ENCODE measurements around the gene PIGK.
"Not testable (repeated sequence)": the region's sequence is repeated elsewhere in the genome, so short reads cannot be mapped to it uniquely, and the experiment has no call there.

PIGK gene

DNA sequence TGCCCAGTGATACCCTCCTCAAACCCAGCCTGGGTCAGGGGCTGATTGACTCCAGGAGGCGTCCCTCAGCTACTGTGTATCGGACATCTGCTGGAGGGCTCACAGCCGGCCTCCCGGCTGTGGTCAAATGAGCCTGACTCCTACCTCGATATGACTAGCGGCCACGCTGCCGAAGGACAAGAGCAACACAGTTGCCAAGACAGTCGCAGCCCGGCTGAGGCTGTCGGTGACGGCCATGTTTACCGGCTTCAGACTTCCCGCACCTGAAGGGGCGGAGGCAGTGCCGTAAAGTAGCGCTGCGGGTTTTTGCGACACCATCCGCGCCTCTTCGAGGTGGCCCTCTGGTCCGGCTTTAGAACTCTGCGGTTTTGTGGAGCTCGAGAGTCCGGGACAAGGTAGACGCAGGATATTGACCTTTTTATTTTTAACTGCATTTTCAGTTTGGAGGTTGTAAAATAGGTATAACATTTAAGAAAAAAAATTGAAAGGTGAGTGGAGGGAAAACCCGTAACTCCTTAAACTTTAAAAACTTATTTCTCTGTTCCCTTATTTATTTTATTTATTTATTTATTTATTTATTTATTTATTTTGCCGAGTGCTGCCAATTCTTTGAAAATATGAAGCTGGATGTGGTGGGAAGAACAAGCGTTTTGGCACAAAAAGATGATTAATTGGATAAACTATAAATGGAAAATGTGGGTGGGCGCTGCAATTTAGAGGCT is at the start of gene PIGK:
Gene PIGK, minus strand, starts transcription at position 265 of the 722 bp plus-strand sequence. Its CDS starts 28 bp downstream, at position 237.
- in situ Hi-C loops (cut with MboI; ENCODE audit: low sequenced_read_pairs): no loop called here

DNA sequence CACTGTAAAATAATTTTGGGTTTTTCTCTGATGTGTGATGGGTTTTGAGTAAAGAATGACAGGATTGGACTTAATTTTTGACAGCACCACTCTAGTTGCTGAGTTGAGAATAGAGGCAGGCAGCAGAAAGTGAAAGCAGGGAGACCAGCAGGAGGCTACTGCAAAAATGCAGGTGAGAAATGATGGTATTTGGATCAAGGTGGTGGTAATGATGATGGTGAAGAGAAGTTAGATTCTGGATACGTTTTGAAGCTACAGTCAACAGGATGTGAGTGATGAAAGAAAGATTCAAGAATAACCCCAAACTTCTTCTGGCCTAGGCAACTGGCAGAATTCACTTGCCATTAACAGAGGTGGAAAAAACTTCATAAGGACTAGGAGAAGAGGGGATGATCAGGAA is 47.8 kb upstream of the PIGK start:
- in situ Hi-C loops (cut with MboI; ENCODE audit: low sequenced_read_pairs): no loop called here

DNA sequence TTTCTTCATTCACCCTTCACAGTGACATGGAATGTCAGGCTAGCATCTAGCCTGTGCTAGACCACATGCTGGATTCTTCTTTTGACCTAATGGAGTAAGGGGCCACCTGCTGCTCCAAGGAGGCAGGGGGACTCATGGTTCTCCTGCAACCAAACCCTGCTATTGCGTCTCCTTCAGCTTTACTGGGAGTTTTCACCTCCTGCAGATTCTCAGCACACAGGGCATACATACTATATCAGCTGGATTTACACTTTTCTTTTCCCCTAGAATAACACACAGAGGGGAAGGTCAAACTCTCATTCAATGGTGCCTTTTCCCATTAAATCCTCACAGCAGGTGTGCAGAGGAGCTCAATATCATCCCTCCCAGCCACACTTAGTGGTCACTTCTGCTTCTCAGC is 46.0 kb upstream of the PIGK start:
- in situ Hi-C loops (cut with MboI; ENCODE audit: low sequenced_read_pairs): no loop called here

DNA sequence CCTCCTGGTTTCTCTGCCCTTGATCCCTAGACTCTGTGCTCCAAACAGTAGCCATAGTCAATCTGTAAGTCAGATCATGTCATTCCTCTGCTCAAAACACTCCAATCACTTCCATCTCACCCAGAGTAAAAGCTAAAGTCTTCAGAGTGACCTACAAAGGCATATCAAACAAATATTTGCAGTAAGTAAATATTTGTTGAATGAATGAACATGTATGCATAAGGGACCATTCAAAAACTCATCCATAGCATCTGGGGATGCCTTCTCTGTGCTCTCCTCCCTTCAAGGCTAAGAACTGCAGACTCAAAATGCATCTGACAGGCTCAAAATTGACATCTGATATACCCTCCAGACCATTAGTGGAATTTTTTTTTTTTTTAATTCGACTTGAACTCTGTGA is 44.5 kb upstream of the PIGK start:
- in situ Hi-C loops (cut with MboI; ENCODE audit: low sequenced_read_pairs): no loop called here

- in situ Hi-C loops (cut with MboI; ENCODE audit: low sequenced_read_pairs): no loop called here
These were observed 34.0 kb upstream of the PIGK start for GRCh38 chr1:77253211-77253610.

- in situ Hi-C loops (cut with MboI; ENCODE audit: low sequenced_read_pairs): no loop called here
These were observed 30.9 kb upstream of the PIGK start for GRCh38 chr1:77250126-77250525.

- in situ Hi-C loops (cut with MboI; ENCODE audit: low sequenced_read_pairs): no loop called here
These were observed 26.6 kb upstream of the PIGK start for GRCh38 chr1:77245830-77246229.

DNA sequence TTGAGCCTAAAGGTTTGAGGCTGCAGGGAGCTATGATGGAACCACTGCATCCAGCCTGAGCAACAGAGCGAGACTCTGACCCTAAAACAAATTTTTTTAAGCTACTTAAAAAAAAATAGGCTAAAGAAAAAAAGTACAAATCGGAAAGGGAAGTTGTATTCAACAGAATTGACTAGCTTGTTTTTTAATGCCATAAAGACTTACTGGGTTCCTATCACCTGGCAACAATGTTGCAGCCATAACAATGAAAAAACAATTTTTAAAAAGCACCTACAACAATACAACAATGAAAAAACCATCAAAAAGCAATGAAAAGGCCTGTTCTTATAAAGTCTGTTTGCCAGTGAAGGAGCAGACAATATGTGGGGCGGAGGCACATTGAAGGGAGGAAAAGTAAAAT is 20.1 kb upstream of the PIGK start:
- in situ Hi-C loops (cut with MboI; ENCODE audit: low sequenced_read_pairs): no loop called here

GRCh38 chr1:77238462-77238861 is 19.2 kb upstream of the PIGK start:
- in situ Hi-C loops (cut with MboI; ENCODE audit: low sequenced_read_pairs): no loop called here

- in situ Hi-C loops (cut with MboI; ENCODE audit: low sequenced_read_pairs): no loop called here
These were observed 15.7 kb upstream of the PIGK start for GRCh38 chr1:77234943-77235342.

GRCh38 chr1:77234096-77234495 is 14.9 kb upstream of the PIGK start:
- in situ Hi-C loops (cut with MboI; ENCODE audit: low sequenced_read_pairs): no loop called here

- in situ Hi-C loops (cut with MboI; ENCODE audit: low sequenced_read_pairs): no loop called here
These were observed 13.6 kb upstream of the PIGK start for GRCh38 chr1:77232829-77233228.

DNA sequence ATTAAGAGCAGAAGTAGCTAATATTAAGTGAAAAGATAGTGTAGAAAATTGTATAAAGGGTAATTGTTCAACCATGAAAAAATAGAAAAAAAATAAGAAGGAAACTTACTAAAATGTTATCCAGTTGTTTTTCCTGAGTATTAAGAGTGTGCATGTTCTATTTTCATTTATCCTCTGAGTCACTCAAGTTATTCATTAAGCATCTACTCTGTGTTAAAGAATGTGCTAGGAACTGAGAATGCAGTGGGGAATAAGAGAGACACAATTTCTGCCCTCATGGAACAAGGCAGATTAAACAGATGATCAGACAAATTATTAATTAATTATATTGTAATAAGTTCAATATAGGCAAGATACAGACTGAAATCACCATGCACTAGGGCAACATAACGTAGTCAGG is 10.8 kb upstream of the PIGK start:
- in situ Hi-C loops (cut with MboI; ENCODE audit: low sequenced_read_pairs): no loop called here

DNA sequence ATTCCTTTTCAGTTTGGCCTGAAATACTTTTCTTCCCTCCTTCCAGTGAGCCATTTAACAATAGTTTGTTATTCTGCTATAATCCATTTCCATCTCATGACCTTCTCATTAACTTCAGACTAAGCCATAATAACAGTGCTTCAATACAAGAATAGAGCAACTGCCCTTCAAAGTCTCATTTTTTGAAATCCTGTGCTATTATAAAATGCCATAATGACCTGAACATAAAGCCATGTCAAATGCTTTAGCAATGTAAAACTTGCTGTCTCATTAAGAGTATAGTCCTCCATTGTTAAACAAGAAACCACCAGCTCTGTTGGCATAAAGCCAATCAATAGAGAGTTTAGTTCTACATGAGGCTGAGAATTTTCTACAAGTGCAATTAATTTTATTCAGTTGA is 9.6 kb upstream of the PIGK start:
- in situ Hi-C loops (cut with MboI; ENCODE audit: low sequenced_read_pairs): no loop called here

GRCh38 chr1:77227381-77227780 is 8.2 kb upstream of the PIGK start:
- in situ Hi-C loops (cut with MboI; ENCODE audit: low sequenced_read_pairs): no loop called here

DNA sequence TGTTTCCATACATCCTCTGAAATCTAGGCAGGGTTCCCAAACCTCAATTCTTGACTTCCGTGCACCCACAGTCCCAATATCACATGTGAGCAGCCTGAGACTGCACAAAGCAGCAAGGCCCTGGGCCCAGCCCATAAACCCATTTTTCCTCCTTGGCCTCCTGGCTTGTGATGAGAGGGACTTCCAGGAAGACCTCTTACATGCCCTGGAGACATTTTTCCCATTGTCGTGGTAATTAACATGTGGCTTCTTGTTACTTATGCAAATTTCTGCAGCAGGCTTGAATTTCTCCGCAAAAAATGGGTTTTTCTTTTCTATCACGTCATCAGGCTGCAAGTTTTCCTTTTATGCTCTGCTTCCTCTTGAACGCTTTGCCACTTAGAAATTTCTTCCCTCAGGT is 3.3 kb upstream of the PIGK start:
- in situ Hi-C loops (cut with MboI; ENCODE audit: low sequenced_read_pairs): no loop called here

GRCh38 chr1:77220687-77221463 is 1.6 kb upstream of the PIGK start:
- in situ Hi-C loops (cut with MboI; ENCODE audit: low sequenced_read_pairs): no loop called here

- in situ Hi-C loops (cut with MboI; ENCODE audit: low sequenced_read_pairs): no loop called here
These were observed 609 bp downstream of the PIGK start for GRCh38 chr1:77218477-77219165.

GRCh38 chr1:77204043-77204442 is 15.2 kb downstream of the PIGK start:
- in situ Hi-C loops (cut with MboI; ENCODE audit: low sequenced_read_pairs): not testable (repeated sequence)

DNA sequence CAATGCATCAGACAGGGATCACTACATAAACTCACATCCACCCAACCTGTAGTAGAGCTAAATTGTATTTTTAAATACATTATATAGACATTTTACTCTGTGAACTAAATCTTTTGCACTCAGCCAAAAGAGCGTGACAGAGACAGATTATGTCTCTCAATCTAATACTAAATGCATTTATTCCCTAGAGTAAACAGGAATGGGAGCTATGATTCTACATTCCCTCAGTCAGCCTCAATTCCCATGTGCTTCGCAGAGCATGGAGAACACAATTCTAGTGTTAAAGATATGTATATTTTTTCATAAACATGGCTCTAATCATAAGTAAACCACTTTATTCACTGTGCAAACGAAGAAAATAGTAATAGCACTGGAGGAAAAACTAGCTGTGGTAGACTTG is 16.5 kb downstream of the PIGK start:
- in situ Hi-C loops (cut with MboI; ENCODE audit: low sequenced_read_pairs): no loop called here

- in situ Hi-C loops (cut with MboI; ENCODE audit: low sequenced_read_pairs): no loop called here
These were observed 18.4 kb downstream of the PIGK start for GRCh38 chr1:77200806-77201205.

- in situ Hi-C loops (cut with MboI; ENCODE audit: low sequenced_read_pairs): no loop called here
These were observed 18.9 kb downstream of the PIGK start for GRCh38 chr1:77200293-77200692.
